ENCODE measurements around the gene OR4D6.

- TF ChIP-seq E2F6 (IDR thresholded peaks at IDR 0.05; ENCODE audit: borderline replicate concordance, low read depth) (no peak), REST (IDR thresholded peaks at IDR 0.05) (no peak), CTCF (IDR thresholded peaks at IDR 0.05) (no peak), SMC3 (IDR thresholded peaks at IDR 0.05) (no peak), MYC (IDR thresholded peaks at IDR 0.05; ENCODE audit: borderline replicate concordance, low read length) (no peak), KDM5A (IDR thresholded peaks at IDR 0.05) (no peak), GATA3 (IDR thresholded peaks at IDR 0.05; ENCODE audit: borderline replicate concordance) (no peak)
Measured at GRCh38 chr11:59448484-59448883, 8.3 kb upstream of the OR4D6 start.

Measured in A549 (cell line).